ENCODE results near the gene ADRA1B.
"Not testable (repeated sequence)": the region's sequence is repeated elsewhere in the genome, so short reads cannot be mapped to it uniquely, and the experiment has no call there.

Gene ADRA1B

GRCh38 chr5:159933531-159934485 is 17.5 kb downstream of the ADRA1B start:
- DNase-seq = no peak

- no peak for DNase-seq
These were observed 19.7 kb downstream of the ADRA1B start for GRCh38 chr5:159935946-159936345.

- no peak for DNase-seq
These were observed 20.5 kb downstream of the ADRA1B start for GRCh38 chr5:159936686-159937329.

- DNase-seq = no peak
These were observed 21.3 kb downstream of the ADRA1B start for GRCh38 chr5:159937580-159937979.

- no peak for DNase-seq
These were observed 27.0 kb downstream of the ADRA1B start for GRCh38 chr5:159943326-159943725.

- DNase-seq = no peak
These were observed 27.8 kb downstream of the ADRA1B start for GRCh38 chr5:159944056-159944600.

GRCh38 chr5:159945359-159945758 is 29.1 kb downstream of the ADRA1B start:
- DNase-seq = no peak

GRCh38 chr5:159947708-159948358 is 31.6 kb downstream of the ADRA1B start:
- DNase-seq = no peak

- DNase-seq = no peak
These were observed 35.1 kb downstream of the ADRA1B start for GRCh38 chr5:159951387-159951786.

- no peak for DNase-seq
These were observed 35.6 kb downstream of the ADRA1B start for GRCh38 chr5:159951834-159952233.

- no peak for DNase-seq
These were observed 37.3 kb downstream of the ADRA1B start for GRCh38 chr5:159953609-159954008.

GRCh38 chr5:159955056-159955624 is 38.9 kb downstream of the ADRA1B start:
- no peak for DNase-seq

GRCh38 chr5:159956074-159956473 is 39.8 kb downstream of the ADRA1B start:
- DNase-seq = no peak

GRCh38 chr5:159961176-159962160 is 45.2 kb downstream of the ADRA1B start:
- no peak for DNase-seq

- DNase-seq = no peak
These were observed 45.9 kb downstream of the ADRA1B start for GRCh38 chr5:159962214-159962613.

- DNase-seq = no peak
These were observed 47.7 kb downstream of the ADRA1B start for GRCh38 chr5:159963935-159964334.

- DNase-seq = no peak
These were observed 49.0 kb downstream of the ADRA1B start for GRCh38 chr5:159965031-159965837.

- not testable (repeated sequence) for DNase-seq
These were observed 49.5 kb downstream of the ADRA1B start for GRCh38 chr5:159965838-159966128.

GRCh38 chr5:159969966-159970365 is 53.7 kb downstream of the ADRA1B start:
- DNase-seq = no peak

- DNase-seq = no peak
These were observed 54.8 kb downstream of the ADRA1B start for GRCh38 chr5:159971038-159971437.

GRCh38 chr5:159971514-159971913 is 55.2 kb downstream of the ADRA1B start:
- no peak for DNase-seq
